ENCODE results near the gene CYBC1.

Gene CYBC1

GRCh38 chr17:82489117-82489516 lies 38.6 kb upstream of the CYBC1 start:
- no peak for DNase-seq (ENCODE audit: low read depth)
- no peak for TF ChIP-seq CTCF (IDR thresholded peaks at IDR 0.05; ENCODE audit: low read length, missing control alignments)
- no peak overlapping the region for H3K4me3 ChIP-seq (replicated peaks; ENCODE audit: low read depth, low read length)

DNA sequence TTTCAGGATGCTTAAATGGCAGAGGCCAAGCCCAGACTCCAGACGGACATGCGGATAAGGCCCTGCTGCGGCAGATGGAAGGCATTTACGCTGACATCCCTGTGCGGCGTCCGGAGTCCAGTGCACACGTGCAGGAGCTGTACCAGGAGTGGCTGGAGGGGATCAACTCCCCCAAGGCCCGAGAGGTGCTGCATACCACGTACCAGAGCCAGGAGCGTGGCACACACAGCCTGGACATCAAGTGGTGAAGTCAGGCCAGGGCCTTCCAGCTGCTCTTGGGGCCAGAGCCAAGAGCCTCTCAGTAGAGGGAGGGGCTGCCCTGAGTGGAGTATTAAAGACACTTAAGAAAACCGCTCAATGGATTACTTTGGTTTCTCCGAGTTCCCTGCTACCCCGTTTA lies 37.4 kb upstream of the CYBC1 start:
- DNase-seq (ENCODE audit: low read depth): no peak
- no peak overlapping the region for H3K4me3 ChIP-seq (replicated peaks; ENCODE audit: low read depth, low read length)
- no peak for TF ChIP-seq CTCF (IDR thresholded peaks at IDR 0.05; ENCODE audit: low read length, missing control alignments)

- no peak for DNase-seq (ENCODE audit: low read depth)
- TF ChIP-seq CTCF (IDR thresholded peaks at IDR 0.05; ENCODE audit: low read length, missing control alignments): no peak
- no peak overlapping the region for H3K4me3 ChIP-seq (replicated peaks; ENCODE audit: low read depth, low read length)
Measured at GRCh38 chr17:82486231-82487094, 35.9 kb upstream of the CYBC1 start.

GRCh38 chr17:82483836-82484235 lies 33.3 kb upstream of the CYBC1 start:
- DNase-seq (ENCODE audit: low read depth): no peak
- no peak for TF ChIP-seq CTCF (IDR thresholded peaks at IDR 0.05; ENCODE audit: low read length, missing control alignments)
- H3K4me3 ChIP-seq (replicated peaks; ENCODE audit: low read depth, low read length): no peak overlapping the region

GRCh38 chr17:82483204-82483660 lies 32.7 kb upstream of the CYBC1 start:
- no peak for TF ChIP-seq CTCF (IDR thresholded peaks at IDR 0.05; ENCODE audit: low read length, missing control alignments)
- DNase-seq (ENCODE audit: low read depth): no peak
- H3K4me3 ChIP-seq (replicated peaks; ENCODE audit: low read depth, low read length): no peak overlapping the region

DNA sequence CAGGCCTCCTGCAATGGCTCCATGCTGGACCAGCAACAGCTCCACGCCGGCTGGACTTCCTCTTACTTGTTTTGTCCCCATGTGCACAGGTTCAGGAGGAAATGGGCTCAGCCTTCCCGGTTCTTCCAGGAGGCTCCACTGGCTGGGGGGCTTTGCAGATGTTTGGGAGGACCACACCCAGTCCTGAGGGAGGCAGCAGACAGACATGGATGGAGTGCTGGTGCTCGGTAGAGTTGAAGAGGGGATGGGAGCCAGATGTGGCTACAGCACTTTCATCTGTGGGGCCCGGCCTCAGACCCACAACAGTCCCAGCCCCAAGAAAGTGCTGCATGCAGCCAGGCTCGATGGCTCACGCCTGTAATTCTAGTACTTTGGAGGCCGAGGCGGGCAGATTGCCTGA lies 29.8 kb upstream of the CYBC1 start:
- no peak for TF ChIP-seq CTCF (IDR thresholded peaks at IDR 0.05; ENCODE audit: low read length, missing control alignments)
- H3K4me3 ChIP-seq (replicated peaks; ENCODE audit: low read depth, low read length): no peak overlapping the region
- no peak for DNase-seq (ENCODE audit: low read depth)

- TF ChIP-seq CTCF (IDR thresholded peaks at IDR 0.05; ENCODE audit: low read length, missing control alignments): no peak
- no peak overlapping the region for H3K4me3 ChIP-seq (replicated peaks; ENCODE audit: low read depth, low read length)
- DNase-seq (ENCODE audit: low read depth): no peak
Measured at GRCh38 chr17:82479602-82480001, 29.1 kb upstream of the CYBC1 start.

Measured in fibroblast of pulmonary artery (primary cell).